Measurements from ENCODE around the gene CD244. TPM values are rescaled to one million over a fixed set of nuclear protein-coding genes. Genes with fewer than 3 reads are reported as not detected.
"Not testable (repeated sequence)": the region's sequence is repeated elsewhere in the genome, so short reads cannot be mapped to it uniquely, and the experiment has no call there.

The CD244 gene
- total RNA-seq: not detected in 2 replicates
- 0.03 TPM for polyA plus RNA-seq (2012)

DNA sequence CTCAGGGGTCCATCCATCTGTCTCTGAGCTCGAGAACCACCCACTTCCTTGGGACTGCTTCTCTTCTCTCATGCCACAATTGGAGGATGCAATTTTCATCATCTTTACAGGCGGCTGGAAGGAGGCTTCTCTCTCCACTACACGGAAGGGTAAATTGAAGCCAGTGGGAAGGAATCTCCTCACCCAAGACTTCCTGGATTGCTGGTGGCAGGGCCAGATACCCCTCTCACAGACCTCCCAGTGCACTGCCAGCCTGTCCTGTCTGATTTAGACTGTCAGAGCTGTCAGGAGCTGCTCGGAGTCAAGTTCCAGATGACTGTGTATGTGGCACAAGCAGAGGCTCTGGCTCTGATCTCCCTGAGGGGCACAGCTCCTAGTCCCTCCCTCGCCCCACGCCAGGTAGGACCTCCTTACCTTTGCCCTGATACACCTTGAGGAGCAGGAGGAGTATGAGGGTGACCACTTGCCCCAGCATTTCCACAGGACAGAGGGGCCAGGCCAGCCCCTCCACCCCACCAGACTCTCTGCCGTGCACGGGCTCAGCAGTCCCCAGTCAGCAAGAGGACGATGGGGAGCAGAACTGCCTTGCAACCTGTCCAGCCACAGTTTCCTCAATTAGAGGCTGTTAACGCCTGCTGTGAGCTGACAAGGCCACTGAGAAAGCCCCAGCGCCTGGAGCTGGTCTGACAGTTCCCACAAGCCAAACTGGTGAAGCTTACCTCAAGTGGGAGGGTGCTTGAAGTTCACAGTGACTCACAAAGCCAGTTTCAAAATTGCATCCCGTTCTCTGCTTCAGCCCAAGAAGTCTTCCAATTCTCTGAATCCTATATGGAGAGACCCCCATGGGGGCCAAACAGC is at the start of gene CD244:
TSS of gene CD244 (minus strand) at position 685 of the 858 bp plus-strand sequence. CDS start at position 475, 210 bp downstream.
- DNase-seq (ENCODE audit: low read depth): no peak

- DNase-seq (ENCODE audit: low read depth): no peak
These were observed 49.2 kb upstream of the CD244 start for GRCh38 chr1:160911925-160912324.

GRCh38 chr1:160911441-160911840 is 48.8 kb upstream of the CD244 start:
- no peak for DNase-seq (ENCODE audit: low read depth)

GRCh38 chr1:160910170-160910750 is 47.6 kb upstream of the CD244 start:
- no peak for DNase-seq (ENCODE audit: low read depth)

DNA sequence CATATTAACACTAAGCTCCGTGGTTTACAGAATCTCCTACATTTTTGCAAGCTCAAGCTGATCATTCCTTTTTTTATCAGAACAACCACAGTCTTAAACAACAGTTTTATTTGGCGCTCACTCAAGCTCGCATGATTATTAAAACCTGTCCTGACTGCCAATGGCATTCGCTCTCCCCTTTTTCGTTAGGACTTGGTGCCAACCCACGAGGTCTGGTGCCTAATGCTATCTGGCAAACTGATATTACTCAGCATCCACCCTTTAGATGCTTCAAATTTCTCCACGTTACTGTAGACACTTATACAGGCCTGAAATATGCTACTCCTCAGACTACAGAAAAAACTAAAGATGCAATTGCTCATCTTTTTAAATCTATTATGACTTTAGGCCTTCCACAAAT is 45.3 kb upstream of the CD244 start:
- DNase-seq (ENCODE audit: low read depth): no peak

DNA sequence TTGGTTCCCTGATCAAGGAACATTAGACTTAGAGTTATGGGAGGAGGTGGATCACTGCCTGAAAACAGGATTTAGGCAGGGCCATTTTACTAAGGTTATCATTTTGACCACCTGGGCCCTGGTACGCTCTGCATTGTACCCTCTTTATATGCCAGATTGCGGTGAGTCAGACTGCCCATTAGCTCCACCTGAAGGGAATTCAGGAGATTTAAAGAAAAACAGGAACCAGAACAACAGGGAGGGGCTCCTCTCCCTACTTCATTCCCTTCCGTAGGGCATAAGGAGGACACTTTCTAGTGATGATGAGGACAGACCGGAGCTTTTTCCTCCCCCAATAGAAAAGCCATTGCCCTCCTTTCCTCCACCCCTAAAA is 42.9 kb upstream of the CD244 start:
- DNase-seq (ENCODE audit: low read depth): no peak

DNA sequence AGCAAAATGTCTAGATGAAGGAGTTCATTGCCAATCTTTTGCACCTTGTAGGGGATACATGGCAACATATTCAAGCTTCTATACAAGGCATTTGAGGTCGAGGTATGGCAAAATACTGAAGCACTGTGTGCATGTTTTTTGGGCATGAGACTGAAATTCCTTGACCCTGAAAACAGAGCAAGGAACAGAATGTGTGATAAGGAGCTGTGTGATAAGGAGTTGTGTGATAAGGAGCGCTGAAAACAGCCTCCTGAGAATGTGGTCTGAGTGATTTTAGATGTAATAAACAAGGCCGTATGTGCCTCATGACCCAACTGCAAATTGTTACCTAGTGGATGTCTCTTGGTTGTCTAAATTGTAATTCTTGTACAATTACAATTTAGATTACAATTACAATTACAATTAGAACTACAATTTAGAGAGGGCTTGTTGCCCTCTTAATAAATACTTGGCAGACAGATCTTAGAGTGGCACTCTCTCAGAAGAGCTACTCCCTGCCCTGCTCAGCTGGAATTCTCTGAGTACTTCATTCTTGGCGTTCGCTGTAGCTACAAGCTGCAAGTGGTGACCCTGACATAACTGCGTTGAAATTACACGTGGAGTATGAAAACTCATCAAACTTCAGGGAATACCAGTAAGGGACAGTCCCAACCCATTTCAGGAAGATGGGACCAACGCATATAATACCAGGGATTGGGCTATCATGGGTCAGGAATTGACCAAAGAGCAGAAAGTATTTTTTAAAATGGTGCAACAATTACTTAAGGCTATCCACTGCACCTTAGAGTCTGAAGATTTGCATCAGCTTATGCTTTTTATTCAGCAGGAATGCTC is 42.3 kb upstream of the CD244 start:
- no peak for DNase-seq (ENCODE audit: low read depth)

GRCh38 chr1:160902251-160902650 is 39.6 kb upstream of the CD244 start:
- DNase-seq (ENCODE audit: low read depth): not testable (repeated sequence)

GRCh38 chr1:160901768-160902167 is 39.1 kb upstream of the CD244 start:
- no peak for DNase-seq (ENCODE audit: low read depth)

- not testable (repeated sequence) for DNase-seq (ENCODE audit: low read depth)
These were observed 38.0 kb upstream of the CD244 start for GRCh38 chr1:160900683-160901082.

- DNase-seq (ENCODE audit: low read depth): not testable (repeated sequence)
These were observed 31.9 kb upstream of the CD244 start for GRCh38 chr1:160894368-160895135.

DNA sequence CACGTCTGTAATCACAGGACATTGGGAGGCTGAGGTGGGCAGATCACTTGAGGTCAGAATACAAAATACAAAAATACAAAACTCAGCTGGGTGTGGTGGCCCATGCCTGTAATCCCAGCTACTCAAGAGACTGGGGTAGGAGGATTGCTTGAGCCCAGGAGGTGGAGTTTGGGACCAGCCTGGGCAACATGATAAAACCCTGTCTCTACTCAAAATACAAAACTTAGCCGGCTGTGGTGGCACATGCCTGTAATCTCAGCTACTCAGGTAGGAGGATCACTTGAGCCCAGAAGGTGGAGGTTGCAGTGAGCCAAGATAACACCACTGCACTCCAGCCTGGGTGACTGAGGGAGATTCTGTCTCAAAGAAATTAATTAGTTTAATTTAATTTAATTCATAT is 28.8 kb upstream of the CD244 start:
- DNase-seq (ENCODE audit: low read depth): no peak

GRCh38 chr1:160888926-160889325 is 26.2 kb upstream of the CD244 start:
- no peak for DNase-seq (ENCODE audit: low read depth)

GRCh38 chr1:160887071-160887470 is 24.4 kb upstream of the CD244 start:
- DNase-seq (ENCODE audit: low read depth): no peak

- DNase-seq (ENCODE audit: low read depth): no peak
These were observed 22.4 kb upstream of the CD244 start, which contains the start of gene ITLN1 for GRCh38 chr1:160885042-160885441. TSS of gene ITLN1 (minus strand) at chr1:160885180. CDS start at chr1:160884877, 303 bp downstream.

GRCh38 chr1:160884579-160884978 is 21.9 kb upstream of the CD244 start:
- DNase-seq (ENCODE audit: low read depth): no peak

DNA sequence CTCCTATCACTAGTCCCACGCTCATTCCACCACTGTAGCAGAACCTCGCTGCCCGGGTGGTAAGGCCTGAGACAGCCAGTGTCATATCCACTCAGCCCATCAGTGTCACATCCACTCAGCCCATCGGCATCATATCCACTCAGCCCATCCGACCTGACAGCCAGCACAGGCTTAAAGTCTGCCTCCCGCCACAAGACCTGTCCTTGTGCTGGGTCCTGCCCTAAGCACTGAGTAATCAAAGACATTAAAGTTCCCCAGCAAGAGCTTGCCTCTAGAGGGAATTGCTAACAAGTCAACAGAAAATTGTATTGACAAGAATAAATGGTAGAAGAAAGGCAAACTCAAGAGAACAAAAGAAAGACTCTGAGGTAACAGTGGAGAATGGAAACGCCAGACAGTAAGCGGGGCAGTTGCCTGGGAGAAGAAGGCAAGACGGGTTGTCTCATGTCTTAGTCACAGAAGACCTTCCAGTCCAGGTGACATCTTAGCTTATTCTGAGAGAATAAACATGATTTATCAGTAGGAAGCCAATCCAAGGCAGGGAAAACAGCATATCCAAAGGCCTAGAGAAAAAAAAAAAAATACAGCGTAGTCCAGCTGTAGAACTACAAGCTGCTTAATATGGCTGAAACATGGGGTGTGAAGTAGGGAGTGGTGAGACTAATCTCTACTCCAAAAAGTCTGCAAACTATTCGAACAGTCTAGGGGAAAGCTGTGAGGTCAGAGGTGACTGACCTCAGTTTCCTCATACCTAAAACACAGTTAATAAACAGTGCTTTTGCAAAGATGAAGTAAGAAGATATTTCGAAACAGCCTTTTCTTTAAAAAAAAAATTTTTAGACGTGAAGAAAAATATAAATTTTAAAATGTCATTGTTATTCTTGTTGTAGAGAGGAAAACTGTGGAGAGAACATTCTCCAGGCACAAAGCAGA is 21.2 kb upstream of the CD244 start:
- DNase-seq (ENCODE audit: low read depth): no peak

DNA sequence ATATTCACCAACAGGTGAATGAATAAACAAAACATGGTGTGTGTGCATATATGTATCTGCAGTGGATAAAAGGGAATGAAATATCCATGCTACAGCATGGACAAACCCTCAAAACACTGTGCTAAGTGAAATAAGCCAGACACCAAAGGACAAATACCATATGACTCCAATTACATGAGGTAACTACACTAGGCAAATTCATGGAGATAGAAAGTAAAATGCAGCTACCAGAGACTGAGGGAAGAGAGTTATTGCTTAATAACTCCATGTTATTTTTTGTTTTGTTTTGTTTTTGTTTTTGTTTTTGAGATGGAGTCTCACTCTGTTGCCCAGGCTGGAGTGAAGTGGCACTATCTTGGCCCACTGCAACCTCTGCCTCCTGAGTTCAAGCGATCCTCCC is 19.9 kb upstream of the CD244 start:
- no peak for DNase-seq (ENCODE audit: low read depth)

DNA sequence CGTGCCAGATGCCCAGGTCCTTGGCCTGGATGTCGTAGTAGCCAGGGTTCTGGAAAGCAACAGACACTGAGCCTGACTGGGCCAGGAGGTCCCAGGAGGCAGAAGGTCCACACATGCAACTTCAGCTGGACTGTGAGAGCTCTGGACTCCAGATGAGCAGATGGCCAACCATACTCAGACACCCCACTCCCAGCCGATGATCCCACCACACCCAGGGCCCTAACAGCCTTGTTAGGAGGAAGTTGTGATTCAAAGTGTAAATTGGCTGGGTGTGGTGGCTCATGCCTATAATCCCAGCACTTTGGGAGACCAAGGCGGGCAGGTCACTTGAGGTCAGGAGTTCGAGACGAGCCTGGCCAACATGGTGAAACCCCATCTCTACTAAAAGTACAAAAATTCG is 18.6 kb upstream of the CD244 start:
- not testable (repeated sequence) for DNase-seq (ENCODE audit: low read depth)

DNA sequence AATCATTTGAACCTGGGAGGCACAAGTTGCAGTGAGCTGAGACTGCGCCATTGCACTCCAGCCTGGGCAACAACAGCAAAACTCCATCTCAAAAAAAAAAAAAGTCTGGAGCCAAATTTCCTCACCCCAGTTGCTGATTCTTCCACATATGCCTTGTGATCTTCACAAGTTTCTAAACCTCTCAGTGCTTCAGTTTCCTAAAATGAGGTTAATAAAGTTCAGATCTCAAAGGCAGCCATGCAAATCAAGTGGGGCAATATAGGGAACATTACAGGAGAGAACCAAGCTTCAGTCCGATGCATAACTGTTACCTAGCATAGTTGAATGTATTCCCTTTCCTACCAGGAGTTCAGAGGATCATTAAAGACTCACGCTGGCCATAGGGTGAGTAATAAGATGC is 17.5 kb upstream of the CD244 start:
- no peak for DNase-seq (ENCODE audit: low read depth)

Measured in myocyte (in vitro differentiated cells).